ENCODE data around the gene FRMD8.

The FRMD8 gene

GRCh38 chr11:65380460-65381119, 5.8 kb upstream of the FRMD8 start:
- TF ChIP-seq CTCF (IDR thresholded peaks at IDR 0.05; ENCODE audit: low read depth, low read length): no peak
- H3K4me3 ChIP-seq (ENCODE audit: low read depth, low read length): no peak overlapping the region

GRCh38 chr11:65381716-65382032, 4.8 kb upstream of the FRMD8 start:
- TF ChIP-seq CTCF (IDR thresholded peaks at IDR 0.05; ENCODE audit: low read depth, low read length): no peak

GRCh38 chr11:65382033-65382803, 4.2 kb upstream of the FRMD8 start, which contains the start of gene SLC25A45:
SLC25A45 (minus strand) TSS chr11:65382646; CDS start chr11:65381951, 695 bp downstream.
- H3K4me3 ChIP-seq (ENCODE audit: low read depth, low read length): peak within 1 kb of the TSS; percentile 54

More at GRCh38 chr11:65381716-65382032, 4.8 kb upstream of the FRMD8 start:
- H3K4me3 ChIP-seq (ENCODE audit: low read depth, low read length): peak overlapping the region; percentile 53

GRCh38 chr11:65382804-65383368, 3.6 kb upstream of the FRMD8 start:
- TF ChIP-seq CTCF (IDR thresholded peaks at IDR 0.05; ENCODE audit: low read depth, low read length): no peak
- peak overlapping the region; percentile 54 for H3K4me3 ChIP-seq (ENCODE audit: low read depth, low read length)

More at GRCh38 chr11:65382033-65382803, 4.2 kb upstream of the FRMD8 start, which contains the start of gene SLC25A45:
- TF ChIP-seq CTCF (IDR thresholded peaks at IDR 0.05; ENCODE audit: low read depth, low read length): peak; percentile 65

GRCh38 chr11:65383778-65384177, 2.7 kb upstream of the FRMD8 start:
- no peak for TF ChIP-seq CTCF (IDR thresholded peaks at IDR 0.05; ENCODE audit: low read depth, low read length)
- no peak overlapping the region for H3K4me3 ChIP-seq (ENCODE audit: low read depth, low read length)

- no peak overlapping the region for H3K4me3 ChIP-seq (ENCODE audit: low read depth, low read length)
- no peak for TF ChIP-seq CTCF (IDR thresholded peaks at IDR 0.05; ENCODE audit: low read depth, low read length)
These were observed 2.0 kb upstream of the FRMD8 start for GRCh38 chr11:65384301-65384889.
